Measurements from ENCODE around the gene LIPK. TPM values are rescaled to one million over a fixed set of nuclear protein-coding genes. Genes with fewer than 3 reads are reported as not detected.

Gene LIPK
- total RNA-seq, 1 donor from 2014 or later, result not detected

GRCh38 chr10:88783724-88784123, 77.7 kb downstream of the LIPK start:
- intact Hi-C loops (cut with DNase I), result no loop called here
- H3K27ac ChIP-seq, result no peak overlapping the region
- H3K27me3 ChIP-seq, result no peaks in the 10 kb centered on the region
- H3K4me3 ChIP-seq, result no peak overlapping the region
- TF ChIP-seq POLR2AphosphoS5 (IDR thresholded peaks at IDR 0.05; ENCODE audit: insufficient read depth in 1 of 2, low read depth in 1 of 2), result no peak
- H3K4me1 ChIP-seq, result no peaks in the 10 kb centered on the region
- H3K9me3 ChIP-seq, result no peaks in the 10 kb centered on the region
- no peaks in the 10 kb centered on the region for H3K36me3 ChIP-seq
- DNase-seq (ENCODE audit: extremely low spot score in 2 of 2), result no peak

- H3K27ac ChIP-seq, result no peak overlapping the region
- H3K9me3 ChIP-seq, result no peaks in the 10 kb centered on the region
- H3K36me3 ChIP-seq, result no peaks in the 10 kb centered on the region
- H3K4me3 ChIP-seq, result no peak overlapping the region
- H3K4me1 ChIP-seq, result no peaks in the 10 kb centered on the region
- DNase-seq (ENCODE audit: extremely low spot score in 2 of 2), result no peak
- no peak for TF ChIP-seq CTCF (IDR thresholded peaks at IDR 0.05)
- no peak for TF ChIP-seq POLR2A (IDR thresholded peaks at IDR 0.05)
- H3K27me3 ChIP-seq, result no peaks in the 10 kb centered on the region
- intact Hi-C loops (cut with DNase I), result no loop called here
Measured at GRCh38 chr10:88786032-88786770, 80.2 kb downstream of the LIPK start.

- H3K36me3 ChIP-seq, result no peaks in the 10 kb centered on the region
- no peaks in the 10 kb centered on the region for H3K9me3 ChIP-seq
- intact Hi-C loops (cut with DNase I), result no loop called here
- DNase-seq (ENCODE audit: extremely low spot score in 2 of 2), result no peak
- H3K27ac ChIP-seq, result no peak overlapping the region
- TF ChIP-seq POLR2AphosphoS5 (IDR thresholded peaks at IDR 0.05; ENCODE audit: insufficient read depth in 1 of 2, low read depth in 1 of 2), result no peak
- TF ChIP-seq POLR2A (IDR thresholded peaks at IDR 0.05), result no peak
- no peak for TF ChIP-seq CTCF (IDR thresholded peaks at IDR 0.05)
- H3K27me3 ChIP-seq, result no peaks in the 10 kb centered on the region
- H3K4me3 ChIP-seq, result no peak overlapping the region
- H3K4me1 ChIP-seq, result no peaks in the 10 kb centered on the region
Measured at GRCh38 chr10:88787463-88787862, 81.4 kb downstream of the LIPK start.

GRCh38 chr10:88788924-88789323, 82.9 kb downstream of the LIPK start:
- Histone ChIP-seq H3K4me1 (no peaks in the 10 kb centered on the region), H3K9me3 (no peaks in the 10 kb centered on the region), H3K27me3 (no peaks in the 10 kb centered on the region), H3K27ac (no peak overlapping the region), H3K36me3 (no peaks in the 10 kb centered on the region), H3K4me3 (no peak overlapping the region)
- intact Hi-C loops (cut with DNase I), result no loop called here
- no peak for DNase-seq (ENCODE audit: extremely low spot score in 2 of 2)
- no peak for TF ChIP-seq POLR2AphosphoS5 (IDR thresholded peaks at IDR 0.05; ENCODE audit: insufficient read depth in 1 of 2, low read depth in 1 of 2)
- no peak for TF ChIP-seq POLR2A (IDR thresholded peaks at IDR 0.05)
- TF ChIP-seq CTCF (IDR thresholded peaks at IDR 0.05), result no peak

GRCh38 chr10:88791924-88792323, 85.9 kb downstream of the LIPK start:
- H3K4me1 ChIP-seq, result no peaks in the 10 kb centered on the region
- intact Hi-C loops (cut with DNase I), result no loop called here

More at GRCh38 chr10:88791924-88792323, 85.9 kb downstream of the LIPK start:
- Histone ChIP-seq H3K27ac (no peak overlapping the region), H3K4me3 (no peak overlapping the region), H3K27me3 (no peaks in the 10 kb centered on the region), H3K9me3 (no peaks in the 10 kb centered on the region), H3K36me3 (no peaks in the 10 kb centered on the region)
- TF ChIP-seq POLR2AphosphoS5 (IDR thresholded peaks at IDR 0.05; ENCODE audit: insufficient read depth in 1 of 2, low read depth in 1 of 2) (no peak), CTCF (IDR thresholded peaks at IDR 0.05) (no peak), POLR2A (IDR thresholded peaks at IDR 0.05) (no peak)
- no peak for DNase-seq (ENCODE audit: extremely low spot score in 2 of 2)
